Trophoblast cell (in vitro differentiated cells and primary cell): ENCODE data around the gene CHRM2.
A peak's percentile ranks its signal among the peaks of the same experiment; 100 is the strongest.

Experiments used
- DNase-seq, 2 donors: peaks; one replicate each; pipeline ENCODE4 v3.0.0-alpha.2; 2016
- H2AFZ ChIP-seq: 2 replicates; pipeline ENCODE4 v1.6.1; 2013; ENCODE audit warnings: low read length, moderate library complexity, mild to moderate bottlenecking; ENCODE audit not compliant: insufficient read depth, poor library complexity
- H2AK5ac ChIP-seq: 2 replicates; pipeline ENCODE4 v1.6.1; 2013; ENCODE audit warnings: mild to moderate bottlenecking, low read length
- H2BK120ac ChIP-seq: 2 replicates; pipeline ENCODE4 v1.6.1; 2013; ENCODE audit warnings: low read length, mild to moderate bottlenecking, moderate library complexity; ENCODE audit not compliant: insufficient read depth, poor library complexity
- H2BK12ac ChIP-seq: 2 replicates; pipeline ENCODE4 v1.6.1; 2013; ENCODE audit warnings: mild to moderate bottlenecking, low read length, moderate library complexity
- H2BK5ac ChIP-seq: 2 replicates; pipeline ENCODE4 v1.6.1; 2013; ENCODE audit warnings: low read length, low read depth, moderate library complexity, mild to moderate bottlenecking; ENCODE audit not compliant: poor library complexity
- H3K14ac ChIP-seq: 2 replicates; pipeline ENCODE4 v1.6.1; 2013; ENCODE audit warnings: mild to moderate bottlenecking, low read length
- H3K18ac ChIP-seq: 2 replicates; pipeline ENCODE4 v1.6.1; 2013; ENCODE audit warnings: mild to moderate bottlenecking, low read length
- H3K23ac ChIP-seq: 2 replicates; pipeline ENCODE4 v1.6.1; 2013; ENCODE audit warnings: low read length
- H3K27ac ChIP-seq: 2 replicates; pipeline ENCODE4 v1.5.1; 2013; ENCODE audit warnings: low read depth, mild to moderate bottlenecking, inconsistent platforms, low read length, moderate library complexity
- H3K27me3 ChIP-seq: 2 replicates; pipeline ENCODE4 v1.6.1; 2013; ENCODE audit warnings: inconsistent platforms, mild to moderate bottlenecking, low read length, moderate library complexity; ENCODE audit not compliant: insufficient read depth
- H3K36me3 ChIP-seq, 2 experiments: 1 replicate in 1 of 2; 2 replicates in 1 of 2; pipeline ENCODE4 v1.6.1; 2013; ENCODE audit warnings: low read length in 2 of 2, mild to moderate bottlenecking in 2 of 2, moderate library complexity in 1 of 2; ENCODE audit not compliant: insufficient read depth in 2 of 2, control insufficient read depth in 1 of 2
- H3K4ac ChIP-seq: 2 replicates; pipeline ENCODE4 v1.6.1; 2013; ENCODE audit warnings: low read depth, mild to moderate bottlenecking, low read length, moderate library complexity
- H3K4me1 ChIP-seq, 2 experiments: 1 replicate in 1 of 2; 2 replicates in 1 of 2; pipeline ENCODE4 v1.6.1; 2013; ENCODE audit warnings: low read length in 2 of 2, mild to moderate bottlenecking in 2 of 2, moderate library complexity in 1 of 2; ENCODE audit not compliant: insufficient read depth in 2 of 2, control insufficient read depth in 1 of 2
- H3K4me2 ChIP-seq: 2 replicates; pipeline ENCODE4 v1.6.1; 2013; ENCODE audit warnings: inconsistent platforms, mild to moderate bottlenecking, low read length, moderate library complexity
- H3K4me3 ChIP-seq: 2 replicates; pipeline ENCODE4 v1.5.1; 2013; ENCODE audit warnings: mild to moderate bottlenecking, low read depth, low read length, inconsistent platforms
- H3K79me1 ChIP-seq: one replicate; pipeline ENCODE4 v1.6.1; 2013; ENCODE audit warnings: low read length
- H3K79me2 ChIP-seq: 2 replicates; pipeline ENCODE4 v1.6.1; 2013; ENCODE audit warnings: low read length, mild to moderate bottlenecking; ENCODE audit not compliant: control insufficient read depth, insufficient read depth, poor library complexity
- H3K9ac ChIP-seq: 2 replicates; pipeline ENCODE4 v1.6.1; 2013; ENCODE audit warnings: mild to moderate bottlenecking, low read length
- H3K9me3 ChIP-seq: 2 replicates; pipeline ENCODE4 v1.6.1; 2013; ENCODE audit warnings: low read depth, mild to moderate bottlenecking, control low read depth, inconsistent platforms, low read length; ENCODE audit not compliant: insufficient read depth
- H4K12ac ChIP-seq: 2 replicates; pipeline ENCODE4 v1.6.1; 2013; ENCODE audit warnings: low read depth, mild to moderate bottlenecking, low read length, moderate library complexity
- H4K8ac ChIP-seq: 2 replicates; pipeline ENCODE4 v1.6.1; 2013; ENCODE audit warnings: low read depth, mild to moderate bottlenecking, low read length, moderate library complexity
- H4K91ac ChIP-seq: one replicate; pipeline ENCODE4 v1.6.1; 2013; ENCODE audit warnings: low read depth, mild to moderate bottlenecking, low read length, moderate library complexity
- WGBS: extraction: QIAGEN DNeasy Blood & Tissue Kit; methylation state at CpG from one replicate; pipeline ENCODE4 v1.1.7; 2013; ENCODE audit warnings: missing lambda C conversion rate; ENCODE audit not compliant: insufficient read length, insufficient coverage; ENCODE audit errors: extremely low coverage; 5-methylcytosine and 5-hydroxymethylcytosine counted together

CHRM2 gene

GRCh38 chr7:136874393-136875032 is 6.1 kb downstream of the CHRM2 start:
- no peak overlapping the region for H3K18ac ChIP-seq
- H3K36me3 ChIP-seq = no peaks in the 10 kb centered on the region
- H3K14ac ChIP-seq = no peak overlapping the region
- H3K79me1 ChIP-seq = no peaks in the 10 kb centered on the region
- H4K8ac ChIP-seq = no peak overlapping the region
- H3K9me3 ChIP-seq = peaks cover 3% of the 10 kb centered on the region
- WGBS = no CpG with 5 or more reads among the region's 2 CpGs
- no peak overlapping the region for H2AK5ac ChIP-seq
- peaks cover 35% of the 10 kb centered on the region for H3K27me3 ChIP-seq
- H4K12ac ChIP-seq = no peak overlapping the region
- DNase-seq = peak in 1 of 2 donors; percentile 36
- H3K27ac ChIP-seq = no peak overlapping the region
- H3K79me2 ChIP-seq = no peaks in the 10 kb centered on the region
- H3K4me1 ChIP-seq = peaks cover 3 to 6% of the 10 kb centered on the region in 2 experiments
- H2BK12ac ChIP-seq = no peak overlapping the region
- H2BK5ac ChIP-seq = no peak overlapping the region
- no peak overlapping the region for H3K9ac ChIP-seq
- no peak overlapping the region for H2AFZ ChIP-seq
- no peak overlapping the region for H3K23ac ChIP-seq
- H3K4me3 ChIP-seq = no peak overlapping the region
- H3K4me2 ChIP-seq = no peak overlapping the region
- no peak overlapping the region for H2BK120ac ChIP-seq
- no peak overlapping the region for H4K91ac ChIP-seq
- H3K4ac ChIP-seq = no peak overlapping the region

- WGBS = no CpG with 5 or more reads among the region's 1 CpG
- Histone ChIP-seq H3K9ac (no peak overlapping the region), H3K9me3 (no peaks in the 10 kb centered on the region)
These were observed 9.1 kb downstream of the CHRM2 start for GRCh38 chr7:136877509-136877908.

GRCh38 chr7:136877990-136878389 is 9.5 kb downstream of the CHRM2 start:
- Histone ChIP-seq H3K79me2 (no peaks in the 10 kb centered on the region), H3K18ac (no peak overlapping the region), H2AK5ac (no peak overlapping the region), H2BK5ac (no peak overlapping the region), H3K9ac (no peak overlapping the region), H3K4me2 (no peak overlapping the region), H4K8ac (no peak overlapping the region), H2AFZ (no peak overlapping the region), H3K4me1 (no peaks in the 10 kb centered on the region), H2BK120ac (no peak overlapping the region), H2BK12ac (no peak overlapping the region), H3K27me3 (peaks cover 4% of the 10 kb centered on the region), H3K4ac (no peak overlapping the region), H3K79me1 (no peaks in the 10 kb centered on the region), H3K36me3 (no peaks in the 10 kb centered on the region), H3K4me3 (no peak overlapping the region), H3K9me3 (no peaks in the 10 kb centered on the region), H3K27ac (no peak overlapping the region), H3K14ac (no peak overlapping the region), H3K23ac (no peak overlapping the region), H4K91ac (no peak overlapping the region), H4K12ac (no peak overlapping the region)
- no CpG with 5 or more reads among the region's 2 CpGs for WGBS
- no peak for DNase-seq

More at GRCh38 chr7:136877509-136877908, 9.1 kb downstream of the CHRM2 start:
- Histone ChIP-seq H3K4me1 (no peaks in the 10 kb centered on the region), H3K18ac (no peak overlapping the region), H3K4me3 (no peak overlapping the region), H3K79me2 (no peaks in the 10 kb centered on the region), H3K36me3 (no peaks in the 10 kb centered on the region), H2AK5ac (no peak overlapping the region), H2BK120ac (no peak overlapping the region), H3K14ac (no peak overlapping the region), H3K27me3 (peaks cover 5% of the 10 kb centered on the region), H4K8ac (no peak overlapping the region), H3K4ac (no peak overlapping the region), H2AFZ (no peak overlapping the region), H3K23ac (no peak overlapping the region), H3K27ac (no peak overlapping the region), H2BK12ac (no peak overlapping the region), H3K4me2 (no peak overlapping the region), H4K91ac (no peak overlapping the region), H4K12ac (no peak overlapping the region), H2BK5ac (no peak overlapping the region), H3K79me1 (no peaks in the 10 kb centered on the region)
- DNase-seq = no peak

GRCh38 chr7:136878878-136879277 is 10.4 kb downstream of the CHRM2 start:
- no peak overlapping the region for H3K23ac ChIP-seq
- no peak overlapping the region for H2BK12ac ChIP-seq
- H2BK5ac ChIP-seq = no peak overlapping the region
- H3K18ac ChIP-seq = no peak overlapping the region
- H3K4me1 ChIP-seq = no peaks in the 10 kb centered on the region
- H4K12ac ChIP-seq = no peak overlapping the region
- no peak overlapping the region for H3K9ac ChIP-seq
- no peak overlapping the region for H2AK5ac ChIP-seq
- no peak overlapping the region for H4K8ac ChIP-seq
- WGBS = no CpG with 5 or more reads among the region's 1 CpG
- no peak overlapping the region for H2BK120ac ChIP-seq
- no peaks in the 10 kb centered on the region for H3K79me1 ChIP-seq
- H2AFZ ChIP-seq = no peak overlapping the region
- H3K4me3 ChIP-seq = no peak overlapping the region
- no peak overlapping the region for H4K91ac ChIP-seq
- no peaks in the 10 kb centered on the region for H3K79me2 ChIP-seq
- no peaks in the 10 kb centered on the region for H3K27me3 ChIP-seq
- no peak overlapping the region for H3K4ac ChIP-seq
- H3K36me3 ChIP-seq = no peaks in the 10 kb centered on the region
- H3K9me3 ChIP-seq = no peaks in the 10 kb centered on the region
- H3K4me2 ChIP-seq = no peak overlapping the region
- DNase-seq = no peak
- no peak overlapping the region for H3K14ac ChIP-seq
- no peak overlapping the region for H3K27ac ChIP-seq
